HEK293 (cell line): Measurements from ENCODE around the gene ARHGAP27.

ENCODE experiments used
- CTCF ChIA-PET: fragments of 350-600 bp; formaldehyde crosslinking; extraction: SDS; loops from one replicate; lab custom pipeline; 2021; ENCODE audit warnings: antibody characterized with exemption; lab: Yijun Ruan, JAX
- POLR2A ChIA-PET: fragments of 300-600 bp; formaldehyde crosslinking; extraction: SDS; loops from one replicate; lab custom pipeline; 2020; ENCODE audit warnings: antibody characterized with exemption, inconsistent platforms; lab: Yijun Ruan, JAX
- H3K27ac ChIP-seq: fragments of 200-500 bp; sonication (Bioruptor generic); 2 replicates; pipeline ENCODE4 v1.5.1; 2014; ENCODE audit warnings: low read depth, low read length, control low read depth, inconsistent platforms; ENCODE audit errors: extremely low read depth
- H3K36me3 ChIP-seq, 2 experiments: fragments of 200-500 bp in 1 of 2; sonication (Bioruptor generic) in 1 of 2; 1 replicate in 1 of 2; 2 replicates in 1 of 2; pipeline ENCODE4 v1.5.1; 2014 to 2017; ENCODE audit warnings: inconsistent platforms in 2 of 2, low read length in 2 of 2; ENCODE audit not compliant: control insufficient read depth in 2 of 2, insufficient read depth in 1 of 2
- H3K4me1 ChIP-seq: fragments of 200-500 bp; sonication (Bioruptor generic); 2 replicates; pipeline ENCODE4 v1.5.1; 2014; ENCODE audit warnings: mild to moderate bottlenecking, low read length, inconsistent platforms; ENCODE audit not compliant: control insufficient read depth, insufficient read depth
- H3K4me3 ChIP-seq: 2 replicates; pipeline ENCODE4 v1.5.1; 2011; ENCODE audit warnings: low read depth, mild to moderate bottlenecking, control low read depth, low read length, moderate library complexity
- H3K9me3 ChIP-seq: fragments of 200-500 bp; sonication (Bioruptor generic); 2 replicates; pipeline ENCODE4 v1.5.1; 2014; ENCODE audit warnings: low read depth, low read length, inconsistent platforms; ENCODE audit not compliant: control insufficient read depth, insufficient read depth
- CTCF ChIP-seq: fragments of 450-650 bp; formaldehyde crosslinking; IDR thresholded peaks from 2 replicates; pipeline ENCODE4 v1.5.1; 2016; ENCODE audit warnings: missing biosample characterization, missing genetic modification characterization
- IKZF3 ChIP-seq: fragments of 450-650 bp; IDR thresholded peaks from 2 replicates; pipeline ENCODE4 v1.5.0; 2018; ENCODE audit warnings: missing biosample characterization, mild to moderate bottlenecking, missing genetic modification characterization, moderate library complexity
- KLF17 ChIP-seq: fragments of 450-650 bp; formaldehyde crosslinking; IDR thresholded peaks from 2 replicates; pipeline ENCODE4 v1.5.1; 2016; ENCODE audit warnings: missing biosample characterization, missing genetic modification characterization
- KLF8 ChIP-seq: fragments of 450-650 bp; formaldehyde crosslinking; IDR thresholded peaks from 2 replicates; pipeline ENCODE4 v1.5.1; 2016; ENCODE audit warnings: missing biosample characterization, missing genetic modification characterization
- PBX3 ChIP-seq: sonication (generic); formaldehyde crosslinking; IDR thresholded peaks from 2 replicates; pipeline ENCODE4 v1.8.1; 2022; ENCODE audit warnings: mild to moderate bottlenecking, moderate library complexity, missing genetic modification reagents
- RBAK ChIP-seq: fragments of 450-650 bp; formaldehyde crosslinking; IDR thresholded peaks from 2 replicates; pipeline ENCODE4 v1.5.1; 2016; ENCODE audit warnings: missing biosample characterization, missing genetic modification characterization
- SALL2 ChIP-seq: fragments of 450-650 bp; formaldehyde crosslinking; IDR thresholded peaks from 2 replicates; pipeline ENCODE4 v1.5.0; 2017; ENCODE audit warnings: missing biosample characterization, mild to moderate bottlenecking, missing genetic modification characterization, borderline replicate concordance
- ZBTB10 ChIP-seq: fragments of 450-650 bp; formaldehyde crosslinking; IDR thresholded peaks from 2 replicates; pipeline ENCODE4 v1.5.1; 2016; ENCODE audit warnings: missing biosample characterization, missing genetic modification characterization
- ZBTB8A ChIP-seq: fragments of 450-650 bp; formaldehyde crosslinking; IDR thresholded peaks from 2 replicates; pipeline ENCODE4 v1.5.1; 2016; ENCODE audit warnings: missing biosample characterization, missing genetic modification characterization
- ZEB2 ChIP-seq: fragments of 450-650 bp; formaldehyde crosslinking; IDR thresholded peaks from 2 replicates; pipeline ENCODE4 v1.5.1; 2016; ENCODE audit warnings: missing biosample characterization, missing genetic modification characterization
- ZFHX2 ChIP-seq: fragments of 450-650 bp; formaldehyde crosslinking; conservative IDR thresholded peaks from 2 replicates; pipeline ENCODE4 v1.5.1; 2016; ENCODE audit warnings: missing biosample characterization, missing genetic modification characterization
- ZFP37 ChIP-seq: fragments of 450-650 bp; formaldehyde crosslinking; IDR thresholded peaks from 2 replicates; pipeline ENCODE4 v1.5.1; 2016; ENCODE audit warnings: missing biosample characterization, missing genetic modification characterization
- ZFP69B ChIP-seq: fragments of 450-650 bp; formaldehyde crosslinking; IDR thresholded peaks from 2 replicates; pipeline ENCODE4 v1.5.1; 2016; ENCODE audit warnings: missing biosample characterization, missing genetic modification characterization
- ZIC2 ChIP-seq: fragments of 450-650 bp; formaldehyde crosslinking; IDR thresholded peaks from 2 replicates; pipeline ENCODE4 v1.5.1; 2016; ENCODE audit warnings: missing biosample characterization, missing genetic modification characterization
- ZNF121 ChIP-seq: fragments of 450-650 bp; formaldehyde crosslinking; IDR thresholded peaks from 2 replicates; pipeline ENCODE4 v1.5.1; 2016; ENCODE audit warnings: missing biosample characterization, missing genetic modification characterization
- ZNF302 ChIP-seq: fragments of 450-650 bp; formaldehyde crosslinking; IDR thresholded peaks from 2 replicates; pipeline ENCODE4 v1.5.1; 2016; ENCODE audit warnings: missing biosample characterization, missing genetic modification characterization, low read depth
- ZNF335 ChIP-seq: fragments of 450-650 bp; formaldehyde crosslinking; conservative IDR thresholded peaks from 2 replicates; pipeline ENCODE4 v1.5.1; 2016; ENCODE audit warnings: missing biosample characterization, missing genetic modification characterization
- ZNF341 ChIP-seq: fragments of 450-650 bp; formaldehyde crosslinking; IDR thresholded peaks from 2 replicates; pipeline ENCODE4; 2016; ENCODE audit warnings: low read depth, missing biosample characterization, missing genetic modification characterization
- ZNF473 ChIP-seq: fragments of 450-650 bp; formaldehyde crosslinking; IDR thresholded peaks from 2 replicates; pipeline ENCODE4 v1.5.1; 2017; ENCODE audit warnings: missing biosample characterization, missing genetic modification characterization
- ZNF518A ChIP-seq: fragments of 450-650 bp; formaldehyde crosslinking; conservative IDR thresholded peaks from 2 replicates; pipeline ENCODE4 v1.5.1; 2016; ENCODE audit warnings: low read depth, missing biosample characterization, missing genetic modification characterization
- ZNF596 ChIP-seq: fragments of 450-650 bp; IDR thresholded peaks from 2 replicates; pipeline ENCODE4 v1.5.0; 2018; ENCODE audit warnings: missing biosample characterization, mild to moderate bottlenecking, missing genetic modification characterization, moderate library complexity
- ZNF600 ChIP-seq: fragments of 450-650 bp; formaldehyde crosslinking; IDR thresholded peaks from 2 replicates; pipeline ENCODE4 v1.5.1; 2016; ENCODE audit warnings: missing biosample characterization, missing genetic modification characterization
- ZNF660 ChIP-seq: fragments of 450-650 bp; IDR thresholded peaks from 2 replicates; pipeline ENCODE4 v1.5.1; 2018; ENCODE audit warnings: missing biosample characterization, mild to moderate bottlenecking, missing genetic modification characterization

The ARHGAP27 gene

GRCh38 chr17:45428931-45429338 is 3.7 kb downstream of the ARHGAP27 start:
- POLR2A ChIA-PET = no interaction called here
- peaks cover 14% of the 10 kb centered on the region for H3K4me1 ChIP-seq
- TF ChIP-seq IKZF3 = no peak
- TF ChIP-seq ZNF596 (tag by site-specific recombination) = no peak
- no peak for TF ChIP-seq RBAK (tag by site-specific recombination)
- TF ChIP-seq ZNF600 (tag by site-specific recombination) = peak; percentile 41; the same call in 1 of the 2 replicates
- TF ChIP-seq ZNF121 (tag by site-specific recombination) = no peak
- no peak for TF ChIP-seq ZIC2 (tag by site-specific recombination)
- TF ChIP-seq, all 188 proteins: peak for 1
- Histone ChIP-seq H3K4me3 (no peak overlapping the region), H3K27ac (no peak overlapping the region), H3K9me3 (no peaks in the 10 kb centered on the region), H3K36me3 (no peaks in the 10 kb centered on the region)
- CTCF ChIA-PET = interaction anchor here (0.6 to 8.6 kb wide), 15 partner anchors 10 to 922 kb away, joined by 3 to 201 read pairs (median 4); no protein-coding TSS in a partner anchor

- ChIA-PET POLR2A (no interaction called here), CTCF (interaction anchor here (0.6 to 8.6 kb wide), 21 partner anchors 9 to 921 kb away, joined by 3 to 201 read pairs (median 4); no protein-coding TSS in a partner anchor)
- Histone ChIP-seq H3K4me3 (no peak overlapping the region), H3K27ac (no peak overlapping the region), H3K9me3 (no peaks in the 10 kb centered on the region), H3K4me1 (peaks cover 15% of the 10 kb centered on the region), H3K36me3 (no peaks in the 10 kb centered on the region)
- peak; percentile 70 for TF ChIP-seq ZNF660 (tag by site-specific recombination)
- no peak for TF ChIP-seq ZNF302
- TF ChIP-seq ZFP69B (tag by site-specific recombination) = peak; percentile 94
- TF ChIP-seq SALL2 = no peak
- 0 out of 2 replicates have a peak, but pooled peaks have one; percentile 16 for TF ChIP-seq ZFHX2
- no peak for TF ChIP-seq ZNF473 (tag by site-specific recombination)
- TF ChIP-seq KLF8 (tag by site-specific recombination) = peak; percentile 79
- no peak; the same call in 1 of the 2 replicates for TF ChIP-seq ZEB2
- TF ChIP-seq ZNF596 (tag by site-specific recombination) = no peak
- TF ChIP-seq ZBTB10 = 0 out of 2 replicates have a peak, but pooled peaks have one; percentile 29
- peak; percentile 65; the same call in 1 of the 2 replicates for TF ChIP-seq ZFP37 (tag by site-specific recombination)
- no peak for TF ChIP-seq ZNF518A (tag by site-specific recombination)
- peak; percentile 71 for TF ChIP-seq ZNF335 (tag by site-specific recombination)
- TF ChIP-seq KLF17 (tag by site-specific recombination) = peak; percentile 76
- peak; percentile 78; the same call in 1 of the 2 replicates for TF ChIP-seq PBX3 (CRISPR knock-in tag)
- TF ChIP-seq ZIC2 (tag by site-specific recombination) = peak; percentile 64
- peak; percentile 91 for TF ChIP-seq CTCF (tag by site-specific recombination)
- TF ChIP-seq ZBTB8A (tag by site-specific recombination) = peak; percentile 44; the same call in 1 of the 2 replicates
- peak; percentile 43 for TF ChIP-seq ZNF341 (tag by site-specific recombination)
Observed at GRCh38 chr17:45428050-45428617, 4.5 kb downstream of the ARHGAP27 start.
